SK-N-SH (cell line): ENCODE results near the gene PARD3. TPM values are rescaled to one million over a fixed set of nuclear protein-coding genes. Genes with fewer than 3 reads are reported as not detected.

Experiments used
- CTCF ChIA-PET: fragments of 300-600, 350-600 bp; formaldehyde crosslinking; extraction: SDS; loops from one replicate; lab custom pipeline; 2021; lab: Yijun Ruan, JAX
- POLR2A ChIA-PET: fragments of 350-600 bp; sonication (Branson Sonifier 250); formaldehyde crosslinking; extraction: SDS; loops from one replicate; lab custom pipeline; 2020; ENCODE audit warnings: antibody characterized with exemption, inconsistent platforms; lab: Yijun Ruan, JAX
- DNase-seq: peaks from one replicate; pipeline ENCODE4 v3.0.0; 2012
- H2AFZ ChIP-seq: fragments of 200-600 bp; sonication (generic); 2 replicates; pipeline ENCODE4 v1.8.1; 2016; ENCODE audit warnings: antibody characterized with exemption, mild to moderate bottlenecking, low read depth
- H3F3A ChIP-seq: fragments of 200-600 bp; sonication (generic); replicated peaks from 2 replicates; pipeline ENCODE3; 2016; ENCODE audit warnings: antibody characterized with exemption, mild to moderate bottlenecking; ENCODE audit not compliant: insufficient read depth
- H3K27ac ChIP-seq, 2 experiments: fragments of 200-500 bp in 1 of 2; fragments of 200-600 bp in 1 of 2; sonication (Bioruptor generic) in 1 of 2; sonication (generic), shearing (Covaris generic) in 1 of 2; 2 replicates each; pipeline versions ENCODE4 v1.5.1 to v1.6.1; 2014 to 2016; ENCODE audit warnings: low read depth in 2 of 2, inconsistent platforms in 1 of 2, low read length in 1 of 2, mild to moderate bottlenecking in 1 of 2, mixed read lengths in 1 of 2
- H3K27me3 ChIP-seq: fragments of 200-600 bp; sonication (generic), shearing (Covaris generic); 2 replicates; pipeline ENCODE4 v1.6.1; 2016; ENCODE audit warnings: mixed run types; ENCODE audit not compliant: insufficient read depth
- H3K36me3 ChIP-seq, 2 experiments: fragments of 200-500 bp in 1 of 2; fragments of 200-600 bp in 1 of 2; sonication (Bioruptor generic) in 1 of 2; sonication (generic) in 1 of 2; replicated peaks in 1 of 2; 2 replicates each; pipeline versions ENCODE3 to v1.5.1; 2014 to 2016; ENCODE audit warnings: low read length in 1 of 2, mild to moderate bottlenecking in 1 of 2; ENCODE audit not compliant: insufficient read depth in 2 of 2, control insufficient read depth in 1 of 2
- H3K4me1 ChIP-seq, 2 experiments: fragments of 200-500 bp in 1 of 2; fragments of 200-600 bp in 1 of 2; sonication (Bioruptor generic) in 1 of 2; sonication (generic), shearing (Covaris generic) in 1 of 2; 2 replicates each; pipeline versions ENCODE4 v1.5.1 to v1.6.1; 2014 to 2016; ENCODE audit warnings: low read depth in 1 of 2, low read length in 1 of 2, mixed run types in 1 of 2; ENCODE audit not compliant: insufficient read depth in 2 of 2, control insufficient read depth in 1 of 2
- H3K4me2 ChIP-seq: fragments of 200-600 bp; sonication (generic), shearing (Covaris generic); 2 replicates; pipeline ENCODE4 v1.6.1; 2017; ENCODE audit warnings: mixed run types
- H3K4me3 ChIP-seq, 2 experiments: fragments of 200-500 bp in 1 of 2; fragments of 200-600 bp in 1 of 2; sonication (Bioruptor generic) in 1 of 2; sonication (generic), shearing (Covaris generic) in 1 of 2; 2 replicates each; pipeline versions ENCODE4 v1.5.1 to v1.8.1; 2014 to 2016; ENCODE audit warnings: low read depth in 2 of 2, inconsistent platforms in 1 of 2, low read length in 1 of 2, mild to moderate bottlenecking in 1 of 2, mixed read lengths in 1 of 2, moderate library complexity in 1 of 2
- H3K79me2 ChIP-seq: fragments of 200-600 bp; sonication (generic); 2 replicates; pipeline ENCODE4 v1.8.1; 2017; ENCODE audit warnings: mild to moderate bottlenecking; ENCODE audit not compliant: insufficient read depth
- H3K9ac ChIP-seq: fragments of 200-600 bp; sonication (generic); 2 replicates; pipeline ENCODE4 v1.6.1; 2017; ENCODE audit warnings: mixed run types
- H3K9me2 ChIP-seq: fragments of 200-600 bp; sonication (generic); 2 replicates; pipeline ENCODE4 v1.6.1; 2017; ENCODE audit warnings: mixed run types
- H3K9me3 ChIP-seq: fragments of 200-600 bp; sonication (generic); 2 replicates; pipeline ENCODE4 v1.6.1; 2017; ENCODE audit warnings: mixed run types, mild to moderate bottlenecking, moderate library complexity
- H4K20me1 ChIP-seq: fragments of 200-600 bp; sonication (generic); 2 replicates; pipeline ENCODE4 v1.6.1; 2017; ENCODE audit warnings: mild to moderate bottlenecking, mixed run types; ENCODE audit not compliant: insufficient read depth
- ELF1 ChIP-seq: IDR thresholded peaks from 2 replicates; pipeline ENCODE4 v1.4.0; 2012
- FOXJ3 ChIP-seq: sonication (generic); formaldehyde crosslinking; IDR thresholded peaks from 2 replicates; pipeline ENCODE4 v1.5.1; 2020; ENCODE audit warnings: mild to moderate bottlenecking, missing genetic modification reagents
- GABPA ChIP-seq: IDR thresholded peaks from 2 replicates; pipeline ENCODE4 v1.4.0; 2012; ENCODE audit warnings: low read depth, mild to moderate bottlenecking
- NFIC ChIP-seq: IDR thresholded peaks from 2 replicates; pipeline ENCODE4 v1.4.0; 2012; ENCODE audit warnings: borderline replicate concordance
- RAD21 ChIP-seq: IDR thresholded peaks from 2 replicates; pipeline ENCODE4 v1.6.1; 2012; ENCODE audit warnings: mild to moderate bottlenecking, low read length
- RCOR1 ChIP-seq: fragments of 150-350 bp; IDR thresholded peaks from 2 replicates; pipeline ENCODE4 v1.6.1; 2017; ENCODE audit warnings: antibody characterized with exemption, low read length
- RXRA ChIP-seq: IDR thresholded peaks from 2 replicates; pipeline ENCODE4 v1.4.0; 2012; ENCODE audit warnings: low read depth, mild to moderate bottlenecking, borderline replicate concordance
- SIN3A ChIP-seq: IDR thresholded peaks from 2 replicates; pipeline ENCODE4 v1.6.1; 2012; ENCODE audit warnings: low read depth, mild to moderate bottlenecking, low read length, moderate library complexity, borderline replicate concordance
- TAF1 ChIP-seq: IDR thresholded peaks from 2 replicates; pipeline ENCODE4 v1.6.1; 2012; ENCODE audit warnings: low read depth, mild to moderate bottlenecking, low read length, moderate library complexity, borderline replicate concordance
- TCF12 ChIP-seq: IDR thresholded peaks from 2 replicates; pipeline ENCODE4 v1.4.0; 2012
- TEAD4 ChIP-seq: IDR thresholded peaks from 2 replicates; pipeline ENCODE4 v1.4.0; 2012; ENCODE audit warnings: mild to moderate bottlenecking, borderline replicate concordance; ENCODE audit not compliant: insufficient read depth
- WGBS: methylation state at CpG from one replicate; pipeline ENCODE4 v1.1.6; 2017; ENCODE audit warnings: low lambda C conversion rate; 5-methylcytosine and 5-hydroxymethylcytosine counted together
- polyA plus RNA-seq, 3 experiments: library from polyadenylated mRNA; depleted of rRNA; stranded (reverse); fragments of >200 nt; gene quantifications; 2 replicates each; pipeline ENCODE4 v1.2.3, GENCODE V29; 2012
- TF ChIP-seq, protein P1 (sequence below): fragments of 200-600 bp; sonication (generic); IDR thresholded peaks from 2 replicates; pipeline ENCODE4 v1.6.1; 2017; ENCODE audit warnings: antibody characterized with exemption, mild to moderate bottlenecking, moderate library complexity
- TF ChIP-seq, protein P2 (sequence below): IDR thresholded peaks from 2 replicates; pipeline ENCODE4; 2012
- TF ChIP-seq, protein P3 (sequence below): fragments of 150-350 bp; IDR thresholded peaks from 2 replicates; pipeline ENCODE4 v1.6.1; 2017; ENCODE audit warnings: antibody characterized with exemption, low read length, low read depth, borderline replicate concordance

The PARD3 gene
- polyA plus RNA-seq, 1 of the 3 experiments (the other 2 are of a cell fraction), result 29.4 TPM

DNA sequence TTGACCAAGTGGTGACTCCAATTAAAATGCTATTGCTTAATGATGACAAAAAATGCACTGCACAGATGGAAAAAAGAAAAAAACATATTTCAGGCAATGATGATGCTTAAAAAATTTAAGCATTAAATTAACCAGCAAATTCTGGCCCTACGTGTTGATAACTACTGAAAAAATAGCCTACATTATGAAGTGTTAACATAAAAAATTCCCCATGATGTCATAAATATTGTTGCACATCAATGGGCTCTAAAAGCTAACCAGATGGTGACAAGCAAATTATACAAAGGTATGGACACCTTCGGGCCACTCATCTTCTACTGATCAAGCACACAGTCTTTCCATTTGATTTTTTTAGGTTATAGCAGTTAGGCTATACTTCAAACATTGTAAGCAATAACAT is 267.4 kb downstream of the PARD3 start:
- H3K27ac ChIP-seq, result no peak overlapping the region
- no peaks in the 10 kb centered on the region for H3K27me3 ChIP-seq
- 87% methylated on average over 2 of the region's 2 CpGs for WGBS
- H3K9ac ChIP-seq, result no peak overlapping the region
- no peak overlapping the region for H2AFZ ChIP-seq
- H3K36me3 ChIP-seq, result no peaks in the 10 kb centered on the region
- peaks cover 15% of the 10 kb centered on the region for H3K79me2 ChIP-seq
- H3K9me3 ChIP-seq, result no peaks in the 10 kb centered on the region
- no peak for DNase-seq
- H3K9me2 ChIP-seq, result no peaks in the 10 kb centered on the region
- H3F3A ChIP-seq, result no peaks in the 10 kb centered on the region
- TF ChIP-seq FOXJ3 (CRISPR knock-in tag), result no peak
- TF ChIP-seq, protein P1, sequence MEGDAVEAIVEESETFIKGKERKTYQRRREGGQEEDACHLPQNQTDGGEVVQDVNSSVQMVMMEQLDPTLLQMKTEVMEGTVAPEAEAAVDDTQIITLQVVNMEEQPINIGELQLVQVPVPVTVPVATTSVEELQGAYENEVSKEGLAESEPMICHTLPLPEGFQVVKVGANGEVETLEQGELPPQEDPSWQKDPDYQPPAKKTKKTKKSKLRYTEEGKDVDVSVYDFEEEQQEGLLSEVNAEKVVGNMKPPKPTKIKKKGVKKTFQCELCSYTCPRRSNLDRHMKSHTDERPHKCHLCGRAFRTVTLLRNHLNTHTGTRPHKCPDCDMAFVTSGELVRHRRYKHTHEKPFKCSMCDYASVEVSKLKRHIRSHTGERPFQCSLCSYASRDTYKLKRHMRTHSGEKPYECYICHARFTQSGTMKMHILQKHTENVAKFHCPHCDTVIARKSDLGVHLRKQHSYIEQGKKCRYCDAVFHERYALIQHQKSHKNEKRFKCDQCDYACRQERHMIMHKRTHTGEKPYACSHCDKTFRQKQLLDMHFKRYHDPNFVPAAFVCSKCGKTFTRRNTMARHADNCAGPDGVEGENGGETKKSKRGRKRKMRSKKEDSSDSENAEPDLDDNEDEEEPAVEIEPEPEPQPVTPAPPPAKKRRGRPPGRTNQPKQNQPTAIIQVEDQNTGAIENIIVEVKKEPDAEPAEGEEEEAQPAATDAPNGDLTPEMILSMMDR, result no peak
- no peak for TF ChIP-seq TAF1
- TF ChIP-seq, protein P2, sequence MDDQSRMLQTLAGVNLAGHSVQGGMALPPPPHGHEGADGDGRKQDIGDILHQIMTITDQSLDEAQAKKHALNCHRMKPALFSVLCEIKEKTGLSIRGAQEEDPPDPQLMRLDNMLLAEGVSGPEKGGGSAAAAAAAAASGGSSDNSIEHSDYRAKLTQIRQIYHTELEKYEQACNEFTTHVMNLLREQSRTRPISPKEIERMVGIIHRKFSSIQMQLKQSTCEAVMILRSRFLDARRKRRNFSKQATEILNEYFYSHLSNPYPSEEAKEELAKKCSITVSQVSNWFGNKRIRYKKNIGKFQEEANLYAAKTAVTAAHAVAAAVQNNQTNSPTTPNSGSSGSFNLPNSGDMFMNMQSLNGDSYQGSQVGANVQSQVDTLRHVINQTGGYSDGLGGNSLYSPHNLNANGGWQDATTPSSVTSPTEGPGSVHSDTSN, result no peak
- no peak for TF ChIP-seq RXRA
- TF ChIP-seq ELF1, result no peak
- TF ChIP-seq TCF12, result no peak
- no peak for TF ChIP-seq RCOR1
- TF ChIP-seq, protein P3, sequence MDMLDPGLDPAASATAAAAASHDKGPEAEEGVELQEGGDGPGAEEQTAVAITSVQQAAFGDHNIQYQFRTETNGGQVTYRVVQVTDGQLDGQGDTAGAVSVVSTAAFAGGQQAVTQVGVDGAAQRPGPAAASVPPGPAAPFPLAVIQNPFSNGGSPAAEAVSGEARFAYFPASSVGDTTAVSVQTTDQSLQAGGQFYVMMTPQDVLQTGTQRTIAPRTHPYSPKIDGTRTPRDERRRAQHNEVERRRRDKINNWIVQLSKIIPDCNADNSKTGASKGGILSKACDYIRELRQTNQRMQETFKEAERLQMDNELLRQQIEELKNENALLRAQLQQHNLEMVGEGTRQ, result no peak
- no peak for TF ChIP-seq RAD21
- no peak for TF ChIP-seq GABPA
- no peak overlapping the region for H3K4me2 ChIP-seq
- ChIA-PET POLR2A (no interaction called here), CTCF (no interaction called here)
- H4K20me1 ChIP-seq, result no peaks in the 10 kb centered on the region
- no peak overlapping the region for H3K4me3 ChIP-seq
- peaks cover 0 to 4% of the 10 kb centered on the region in 2 experiments; a peak in 2 of 4 replicates for H3K4me1 ChIP-seq

DNA sequence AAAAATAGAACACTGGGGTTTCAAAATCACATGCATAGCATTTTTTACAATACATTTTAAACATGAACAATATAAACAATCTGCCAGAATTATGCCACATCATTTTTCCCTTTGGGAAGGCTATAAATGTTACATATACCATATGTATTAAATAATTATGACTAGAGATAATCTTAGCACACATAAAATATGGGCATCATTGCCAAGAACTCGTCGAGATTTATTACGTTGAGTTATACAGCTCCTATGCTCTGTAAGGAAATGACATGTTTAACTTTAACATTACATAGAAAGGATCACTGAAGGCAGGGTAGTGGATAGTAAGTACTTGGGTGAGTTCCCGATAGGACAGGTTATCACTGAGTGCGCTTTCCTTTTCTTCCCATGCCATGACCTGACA is 267.8 kb downstream of the PARD3 start:
- Histone ChIP-seq H3K36me3 (peaks cover 0 to 3% of the 10 kb centered on the region in 2 experiments), H3K4me1 (peaks cover 0 to 4% of the 10 kb centered on the region in 2 experiments; a peak in 2 of 4 replicates), H3K27ac (no peak overlapping the region), H3K9me2 (no peaks in the 10 kb centered on the region), H3K4me2 (no peak overlapping the region), H3F3A (no peaks in the 10 kb centered on the region), H2AFZ (no peak overlapping the region), H3K9me3 (no peaks in the 10 kb centered on the region), H3K4me3 (no peak overlapping the region), H3K79me2 (peaks cover 15% of the 10 kb centered on the region), H3K9ac (no peak overlapping the region), H4K20me1 (no peaks in the 10 kb centered on the region), H3K27me3 (no peaks in the 10 kb centered on the region)
- DNase-seq, result no peak
- CTCF ChIA-PET, result no interaction called here
- 86% methylated on average over 5 of the region's 5 CpGs for WGBS
- POLR2A ChIA-PET, result no interaction called here
- no peak for TF ChIP-seq SIN3A
- TF ChIP-seq TEAD4, result no peak
- no peak for TF ChIP-seq RXRA
- TF ChIP-seq NFIC, result no peak
